Panc1 (cell line): Measurements from ENCODE around the gene MLNR.

Experiments
- CTCF ChIP-seq: fragments of 450-650 bp; IDR thresholded peaks from 2 replicates; pipeline ENCODE4 v1.5.1; 2017; ENCODE audit warnings: mild to moderate bottlenecking
- POLR2AphosphoS5 ChIP-seq: IDR thresholded peaks from 2 replicates; pipeline ENCODE4 v1.6.1; 2012; ENCODE audit warnings: mild to moderate bottlenecking, low read depth, low read length, moderate library complexity
- REST ChIP-seq, 2 experiments: IDR thresholded peaks; 2 replicates each; pipeline ENCODE4 v1.6.1; 2011 to 2012; ENCODE audit warnings: low read depth in 2 of 2, control low read depth in 1 of 2, low read length in 1 of 2, mild to moderate bottlenecking in 1 of 2, moderate library complexity in 1 of 2; ENCODE audit not compliant: insufficient read depth in 1 of 2
- SIN3A ChIP-seq: IDR thresholded peaks from 2 replicates; pipeline ENCODE4 v1.6.1; 2012; ENCODE audit warnings: low read depth, mild to moderate bottlenecking, low read length, moderate library complexity, borderline replicate concordance; ENCODE audit not compliant: insufficient read depth
- TCF7L2 ChIP-seq: IDR thresholded peaks from 2 replicates; pipeline ENCODE4 v1.6.1; 2011; ENCODE audit warnings: mild to moderate bottlenecking, low read depth, low read length, inconsistent platforms

GRCh38 chr13:49226613-49227012, 6.5 kb downstream of the MLNR start:
- TF ChIP-seq CTCF (no peak), POLR2AphosphoS5 (no peak), TCF7L2 (no peak), REST (IDR thresholded peaks at IDR 0.05; ENCODE audit: insufficient read depth in 1 of 2, low read depth in 2 of 2, low read length in 1 of 2) (no peak), SIN3A (no peak)
